Astrocyte (in vitro differentiated cells and primary cell): ENCODE measurements around the gene AP5M1.

Experiments used
- CTCF ChIP-seq: IDR thresholded peaks from 2 replicates; pipeline ENCODE4 v1.5.1; 2011; ENCODE audit warnings: low read depth, mild to moderate bottlenecking, inconsistent platforms, low read length, moderate library complexity; ENCODE audit not compliant: insufficient read depth
- EZH2 ChIP-seq: IDR thresholded peaks from 2 replicates; pipeline ENCODE4 v1.6.1; 2012; ENCODE audit warnings: mild to moderate bottlenecking, low read length, inconsistent platforms; ENCODE audit not compliant: insufficient read depth

GRCh38 chr14:57221931-57222330 lies 46.8 kb upstream of the AP5M1 start:
- TF ChIP-seq CTCF (no peak), EZH2 (no peak)
